ENCODE measurements around the gene ANKLE1. TPM values are rescaled to one million over a fixed set of nuclear protein-coding genes. Genes with fewer than 3 reads are reported as not detected.

The ANKLE1 gene
- total and polyA plus RNA-seq, 5 donors = 0.11 to 0.53 (median 0.20) TPM

DNA sequence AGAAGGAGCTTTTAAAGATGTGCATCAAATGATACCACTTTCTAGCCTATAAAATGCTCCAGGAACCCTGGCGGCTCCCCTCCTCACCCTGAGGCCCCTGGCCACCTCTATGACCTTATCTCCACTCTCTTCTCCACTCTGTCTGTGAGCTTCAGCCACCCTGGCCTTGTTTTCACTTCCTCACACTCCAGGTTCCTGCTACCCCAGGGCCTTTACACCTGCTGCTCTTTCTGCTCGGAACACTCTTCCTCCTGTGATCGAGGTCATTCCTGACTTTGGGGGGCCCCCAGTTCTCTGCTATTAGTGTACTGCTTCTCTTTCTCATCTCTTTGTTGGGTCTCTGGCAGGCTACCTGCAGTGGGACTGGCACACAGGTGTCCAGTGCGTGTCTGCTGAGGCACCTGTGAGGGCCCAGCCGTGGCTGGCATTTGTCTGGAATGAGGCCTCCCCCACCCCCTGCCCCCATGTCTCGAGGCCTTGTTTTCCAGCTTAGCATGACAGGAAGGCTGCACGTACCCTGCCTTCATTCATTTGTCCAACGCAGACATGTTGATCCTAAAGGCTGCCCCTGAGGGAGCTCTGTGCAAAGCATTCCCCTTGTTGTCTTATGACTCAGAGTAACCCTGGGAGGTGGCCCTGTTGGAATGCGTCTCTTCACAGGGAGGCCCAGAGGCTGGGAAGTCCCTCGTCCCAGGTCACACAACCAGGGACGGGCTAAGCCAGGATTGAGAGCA is 29.9 kb downstream of the ANKLE1 start:
- intact Hi-C loops (cut with DNase I) = no loop called here
- H3K9me3 ChIP-seq (ENCODE audit: control insufficient read depth, low read length) = no peaks in the 10 kb centered on the region
- 78% methylated on average over 11 of the region's 11 CpGs for WGBS
- no peak for DNase-seq
- H3K4me3 ChIP-seq (ENCODE audit: low read length) = no peak overlapping the region
- no peak for ATAC-seq
- no peaks in the 10 kb centered on the region for H3K4me1 ChIP-seq (ENCODE audit: control insufficient read depth, insufficient read depth, low read length)
- no peak overlapping the region for H3K27ac ChIP-seq (ENCODE audit: low read length)
- no peaks in the 10 kb centered on the region for H3K27me3 ChIP-seq (ENCODE audit: control insufficient read depth, insufficient read depth)

DNA sequence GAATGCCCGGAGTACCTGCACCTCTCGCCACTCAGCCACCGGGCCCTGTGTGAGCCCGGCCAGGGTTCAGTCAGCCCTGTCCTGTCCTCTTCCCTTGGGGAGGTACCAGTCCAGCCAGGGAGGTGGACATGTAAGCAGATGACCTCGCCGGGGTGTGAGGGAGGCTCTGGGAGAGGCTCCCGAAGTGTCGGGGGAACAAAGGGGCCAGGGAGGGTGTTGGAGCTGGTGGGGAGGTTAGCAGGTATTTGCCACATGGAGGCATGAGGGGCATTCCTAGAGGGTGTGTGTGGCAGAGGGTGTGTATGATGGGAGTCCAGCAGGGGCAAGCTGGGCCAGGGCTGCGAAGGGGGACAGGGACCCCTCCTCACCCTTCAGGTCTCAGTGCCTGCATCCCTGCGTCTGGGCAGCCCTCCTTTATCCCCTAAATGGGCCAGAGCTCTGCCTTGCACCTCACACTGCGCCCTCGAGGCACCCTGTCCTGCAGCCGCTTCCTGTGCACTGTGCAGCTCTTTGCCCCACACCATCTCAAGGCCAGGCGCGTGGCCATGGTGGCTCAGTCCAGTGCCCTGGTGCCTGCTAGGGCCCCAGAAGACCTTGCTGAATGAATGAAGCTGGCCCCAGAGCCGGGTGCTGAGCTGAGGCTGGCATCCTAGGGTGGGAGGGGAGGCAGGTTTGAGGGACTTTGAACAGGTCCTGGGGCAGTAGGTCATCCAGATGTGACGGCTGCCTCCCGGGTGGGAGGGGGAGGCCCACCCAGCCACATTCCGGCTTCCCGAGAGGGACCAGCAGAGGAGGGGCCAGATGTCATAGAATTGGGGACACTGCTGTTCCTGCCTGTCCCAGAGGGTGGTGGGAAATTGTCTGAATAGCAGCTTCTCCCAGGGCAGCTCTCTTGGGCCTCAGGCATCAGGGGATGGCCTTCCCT is 30.8 kb downstream of the ANKLE1 start:
- DNase-seq (no peak), ATAC-seq (no peak)
- Histone ChIP-seq H3K4me3 (ENCODE audit: low read length) (no peak overlapping the region), H3K27me3 (ENCODE audit: control insufficient read depth, insufficient read depth) (no peaks in the 10 kb centered on the region), H3K27ac (ENCODE audit: low read length) (no peak overlapping the region), H3K4me1 (ENCODE audit: control insufficient read depth, insufficient read depth, low read length) (no peaks in the 10 kb centered on the region), H3K9me3 (ENCODE audit: control insufficient read depth, low read length) (no peaks in the 10 kb centered on the region)
- intact Hi-C loops (cut with DNase I) = no loop called here
- WGBS = 86% methylated on average over 20 of the region's 20 CpGs

DNA sequence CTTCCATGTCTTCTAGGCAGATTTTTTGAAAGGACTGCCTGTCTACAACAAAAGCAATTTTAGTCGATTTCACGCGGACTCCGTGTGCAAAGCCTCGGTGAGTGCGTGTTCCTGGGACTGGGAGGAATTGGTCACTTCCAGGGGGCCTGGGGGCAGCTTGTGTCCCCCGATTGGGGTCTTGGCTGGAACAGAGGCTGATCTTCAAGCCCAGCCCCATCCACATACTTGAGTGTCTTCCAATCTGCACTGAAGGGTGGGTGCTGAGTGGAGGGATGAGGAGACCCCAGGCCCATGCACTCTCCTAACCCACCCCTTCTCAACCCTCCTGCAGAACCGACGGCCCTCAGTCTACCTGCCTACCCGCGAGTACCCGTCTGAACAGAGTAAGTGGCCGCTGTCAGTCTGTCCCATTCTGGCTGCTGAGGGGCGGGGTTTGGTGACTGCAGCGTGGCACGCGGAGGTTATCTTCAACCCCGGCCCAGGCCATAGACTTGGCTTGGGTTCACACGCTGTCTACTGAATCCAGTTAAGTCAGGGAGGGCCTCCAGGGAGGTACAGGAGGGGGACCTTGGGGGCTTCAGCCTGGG is 32.4 kb downstream of the ANKLE1 start:
- H3K4me3 ChIP-seq (ENCODE audit: low read length) = no peak overlapping the region
- no peak for ATAC-seq
- WGBS = 90% methylated on average over 19 of the region's 19 CpGs
- no peak for DNase-seq
- H3K27me3 ChIP-seq (ENCODE audit: control insufficient read depth, insufficient read depth) = no peaks in the 10 kb centered on the region
- H3K4me1 ChIP-seq (ENCODE audit: control insufficient read depth, insufficient read depth, low read length) = no peaks in the 10 kb centered on the region
- no peaks in the 10 kb centered on the region for H3K9me3 ChIP-seq (ENCODE audit: control insufficient read depth, low read length)
- H3K27ac ChIP-seq (ENCODE audit: low read length) = no peak overlapping the region
- intact Hi-C loops (cut with DNase I) = no loop called here

DNA sequence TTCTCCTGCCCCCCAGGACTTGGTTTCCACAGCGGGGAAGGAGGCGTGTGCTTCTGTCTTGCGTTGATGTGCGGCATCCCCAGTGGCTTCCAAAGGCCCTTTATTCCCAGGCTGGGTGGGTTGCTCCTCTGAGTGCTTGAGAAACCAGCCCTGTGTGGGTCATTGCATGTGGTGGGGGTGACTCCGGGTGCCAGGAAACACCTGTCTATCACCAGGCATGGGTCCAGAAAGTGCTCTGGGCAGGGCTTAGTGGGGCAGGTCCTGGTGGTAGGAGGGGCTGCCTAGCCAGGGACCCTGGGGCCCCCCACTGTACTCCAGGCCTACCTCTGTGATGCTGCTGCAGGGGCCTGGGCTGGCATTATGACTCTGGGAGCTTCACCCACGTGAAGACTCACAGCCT is 37.3 kb downstream of the ANKLE1 start:
- no peaks in the 10 kb centered on the region for H3K9me3 ChIP-seq (ENCODE audit: control insufficient read depth, low read length)
- H3K4me1 ChIP-seq (ENCODE audit: control insufficient read depth, insufficient read depth, low read length) = no peaks in the 10 kb centered on the region
- no peak overlapping the region for H3K4me3 ChIP-seq (ENCODE audit: low read length)
- no peak for DNase-seq
- no peak overlapping the region for H3K27ac ChIP-seq (ENCODE audit: low read length)
- intact Hi-C loops (cut with DNase I) = no loop called here
- H3K27me3 ChIP-seq (ENCODE audit: control insufficient read depth, insufficient read depth) = no peaks in the 10 kb centered on the region
- 80% methylated on average over 6 of the region's 6 CpGs for WGBS
- ATAC-seq = no peak

DNA sequence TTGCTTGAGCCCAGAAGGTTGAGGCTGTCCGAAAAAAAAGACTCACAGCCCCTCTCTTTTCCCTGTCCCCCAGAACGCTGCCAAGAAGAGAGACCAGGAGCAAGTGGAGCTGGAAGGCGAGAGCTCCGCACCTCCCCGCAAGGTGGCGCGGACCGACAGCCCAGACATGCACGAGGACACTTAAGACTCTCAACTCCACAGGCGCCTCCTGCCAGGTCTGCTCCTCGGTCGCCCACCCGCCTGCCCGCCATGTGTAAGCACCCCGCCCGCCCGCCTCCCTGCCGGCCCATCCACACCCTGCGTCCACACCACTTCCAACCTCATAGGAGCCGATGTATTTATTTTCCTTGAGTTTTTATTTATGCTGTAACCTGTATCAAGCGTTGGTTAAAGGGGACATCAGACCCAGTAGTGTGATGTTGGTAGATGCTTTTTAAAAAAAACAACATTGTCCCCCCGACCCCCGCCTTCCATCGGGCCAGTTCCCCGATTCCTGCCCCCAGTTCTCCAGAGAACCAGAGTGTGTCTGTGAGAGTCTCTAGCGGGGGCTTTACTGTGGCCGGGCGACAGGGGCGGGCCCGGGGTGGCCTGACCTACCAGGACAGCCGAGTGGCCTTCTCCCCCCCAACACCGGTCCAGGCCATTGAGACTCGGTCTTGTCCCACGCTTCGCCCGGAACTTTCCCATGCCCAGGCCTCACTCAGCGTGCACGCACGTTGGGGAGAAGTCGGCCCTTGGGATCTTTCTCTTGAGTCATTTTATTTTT is 38.0 kb downstream of the ANKLE1 start:
- intact Hi-C loops (cut with DNase I) = no loop called here

GRCh38 chr19:17320435-17320834 is 38.7 kb downstream of the ANKLE1 start:
- DNase-seq (no peak), ATAC-seq (no peak)
- 88% methylated on average over 11 of the region's 11 CpGs for WGBS
- H3K9me3 ChIP-seq (ENCODE audit: control insufficient read depth, low read length) = no peaks in the 10 kb centered on the region
- H3K27ac ChIP-seq (ENCODE audit: low read length) = no peak overlapping the region
- no peaks in the 10 kb centered on the region for H3K4me1 ChIP-seq (ENCODE audit: control insufficient read depth, insufficient read depth, low read length)
- no peaks in the 10 kb centered on the region for H3K27me3 ChIP-seq (ENCODE audit: control insufficient read depth, insufficient read depth)
- intact Hi-C loops (cut with DNase I) = no loop called here
- no peak overlapping the region for H3K4me3 ChIP-seq (ENCODE audit: low read length)

More for the DNA sequence above, 38.0 kb downstream of the ANKLE1 start:
- Histone ChIP-seq H3K9me3 (ENCODE audit: control insufficient read depth, low read length) (no peaks in the 10 kb centered on the region), H3K4me1 (ENCODE audit: control insufficient read depth, insufficient read depth, low read length) (no peaks in the 10 kb centered on the region), H3K4me3 (ENCODE audit: low read length) (no peak overlapping the region), H3K27me3 (ENCODE audit: control insufficient read depth, insufficient read depth) (no peaks in the 10 kb centered on the region), H3K27ac (ENCODE audit: low read length) (no peak overlapping the region)
- DNase-seq (no peak), ATAC-seq (no peak)
- WGBS = 93% methylated on average over 40 of the region's 40 CpGs

GRCh38 chr19:17321655-17322489 is 40.2 kb downstream of the ANKLE1 start:
- intact Hi-C loops (cut with DNase I) = no loop called here
- ATAC-seq (no peak), DNase-seq (no peak)
- H3K4me1 ChIP-seq (ENCODE audit: control insufficient read depth, insufficient read depth, low read length) = no peaks in the 10 kb centered on the region
- H3K9me3 ChIP-seq (ENCODE audit: control insufficient read depth, low read length) = no peaks in the 10 kb centered on the region
- H3K27me3 ChIP-seq (ENCODE audit: control insufficient read depth, insufficient read depth) = no peaks in the 10 kb centered on the region
- no peak overlapping the region for H3K4me3 ChIP-seq (ENCODE audit: low read length)
- 89% methylated on average over 19 of the region's 19 CpGs for WGBS
- no peak overlapping the region for H3K27ac ChIP-seq (ENCODE audit: low read length)

DNA sequence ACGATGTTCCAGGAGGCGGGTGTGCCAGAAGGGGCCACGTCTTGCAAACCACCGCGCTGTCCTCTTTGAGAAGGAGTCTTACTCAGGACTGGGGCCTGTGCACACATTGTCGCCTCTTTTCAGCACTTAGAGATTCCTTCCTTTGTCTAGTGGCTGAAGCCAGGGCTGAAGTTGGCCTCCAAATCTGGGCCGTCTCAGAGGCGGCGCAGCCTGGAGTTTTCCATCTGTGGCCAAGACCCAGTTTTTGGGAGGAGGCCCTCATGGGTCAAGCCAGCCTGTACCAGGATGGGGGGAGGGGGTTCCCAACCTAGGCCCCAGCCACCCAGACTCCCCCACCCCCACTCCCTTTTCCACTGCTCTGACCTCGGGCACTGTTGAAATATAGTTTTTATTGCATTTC is 41.2 kb downstream of the ANKLE1 start:
- DNase-seq (peak in 1 of 3 donors; percentile 65), ATAC-seq (peak in 1 of 2 donors; percentile 7)
- Histone ChIP-seq H3K27ac (ENCODE audit: low read length) (no peak overlapping the region), H3K9me3 (ENCODE audit: control insufficient read depth, low read length) (no peaks in the 10 kb centered on the region), H3K27me3 (ENCODE audit: control insufficient read depth, insufficient read depth) (no peaks in the 10 kb centered on the region), H3K4me3 (ENCODE audit: low read length) (no peak overlapping the region), H3K4me1 (ENCODE audit: control insufficient read depth, insufficient read depth, low read length) (no peaks in the 10 kb centered on the region)
- intact Hi-C loops (cut with DNase I) = no loop called here
- WGBS = 66% methylated on average over 10 of the region's 10 CpGs

- Histone ChIP-seq H3K27ac (ENCODE audit: low read length) (no peak overlapping the region), H3K9me3 (ENCODE audit: control insufficient read depth, low read length) (no peaks in the 10 kb centered on the region), H3K4me1 (ENCODE audit: control insufficient read depth, insufficient read depth, low read length) (no peaks in the 10 kb centered on the region), H3K4me3 (ENCODE audit: low read length) (no peak overlapping the region), H3K27me3 (ENCODE audit: control insufficient read depth, insufficient read depth) (no peaks in the 10 kb centered on the region)
- no peak for DNase-seq
- WGBS = 35% methylated on average over 56 of the region's 56 CpGs
- intact Hi-C loops (cut with DNase I) = no loop called here
- no peak for ATAC-seq
Measured at GRCh38 chr19:17323300-17323963, 41.7 kb downstream of the ANKLE1 start.

- Histone ChIP-seq H3K4me1 (ENCODE audit: control insufficient read depth, insufficient read depth, low read length) (no peaks in the 10 kb centered on the region), H3K4me3 (ENCODE audit: low read length) (no peak overlapping the region), H3K27ac (ENCODE audit: low read length) (no peak overlapping the region), H3K27me3 (ENCODE audit: control insufficient read depth, insufficient read depth) (no peaks in the 10 kb centered on the region), H3K9me3 (ENCODE audit: control insufficient read depth, low read length) (no peaks in the 10 kb centered on the region)
- DNase-seq (peak in 1 of 3 donors; percentile 72), ATAC-seq (no peak)
- 36% methylated on average over 7 of the region's 7 CpGs for WGBS
- intact Hi-C loops (cut with DNase I) = no loop called here
Measured at GRCh38 chr19:17323964-17324332, 42.2 kb downstream of the ANKLE1 start.
